GM12801 (cell line): ENCODE results near the gene KIAA0040.

Experiments used
- TF ChIP-seq, protein P1 (sequence below): IDR thresholded peaks from one replicate; pipeline ENCODE4 v1.5.1; 2011; ENCODE audit warnings: control low read depth; ENCODE audit not compliant: insufficient read length; ENCODE audit errors: extremely low read depth

KIAA0040 gene

DNA sequence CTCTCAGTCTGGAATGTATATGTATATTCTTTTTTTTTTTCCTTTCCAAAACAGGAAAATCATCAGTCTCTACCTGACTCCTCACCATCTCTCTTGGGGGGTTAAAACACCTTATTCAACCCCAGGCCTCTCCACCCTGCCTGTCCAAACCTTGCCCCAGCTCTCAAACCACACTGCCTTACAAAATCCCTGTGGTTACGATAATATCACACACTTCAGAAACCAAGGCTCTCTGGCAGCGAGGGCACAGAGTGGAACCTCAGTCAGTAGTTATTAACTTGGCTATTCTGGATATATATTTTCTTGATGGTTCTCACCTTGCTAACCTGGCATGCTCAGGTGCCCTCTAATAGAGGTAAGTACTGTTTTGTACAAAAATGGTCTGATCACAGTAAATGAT, 24.7 kb downstream of the KIAA0040 start:
- TF ChIP-seq, protein P1, sequence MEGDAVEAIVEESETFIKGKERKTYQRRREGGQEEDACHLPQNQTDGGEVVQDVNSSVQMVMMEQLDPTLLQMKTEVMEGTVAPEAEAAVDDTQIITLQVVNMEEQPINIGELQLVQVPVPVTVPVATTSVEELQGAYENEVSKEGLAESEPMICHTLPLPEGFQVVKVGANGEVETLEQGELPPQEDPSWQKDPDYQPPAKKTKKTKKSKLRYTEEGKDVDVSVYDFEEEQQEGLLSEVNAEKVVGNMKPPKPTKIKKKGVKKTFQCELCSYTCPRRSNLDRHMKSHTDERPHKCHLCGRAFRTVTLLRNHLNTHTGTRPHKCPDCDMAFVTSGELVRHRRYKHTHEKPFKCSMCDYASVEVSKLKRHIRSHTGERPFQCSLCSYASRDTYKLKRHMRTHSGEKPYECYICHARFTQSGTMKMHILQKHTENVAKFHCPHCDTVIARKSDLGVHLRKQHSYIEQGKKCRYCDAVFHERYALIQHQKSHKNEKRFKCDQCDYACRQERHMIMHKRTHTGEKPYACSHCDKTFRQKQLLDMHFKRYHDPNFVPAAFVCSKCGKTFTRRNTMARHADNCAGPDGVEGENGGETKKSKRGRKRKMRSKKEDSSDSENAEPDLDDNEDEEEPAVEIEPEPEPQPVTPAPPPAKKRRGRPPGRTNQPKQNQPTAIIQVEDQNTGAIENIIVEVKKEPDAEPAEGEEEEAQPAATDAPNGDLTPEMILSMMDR, result no peak

- TF ChIP-seq, protein P1, result no peak
Measured at GRCh38 chr1:175166746-175167145, 25.8 kb downstream of the KIAA0040 start.

DNA sequence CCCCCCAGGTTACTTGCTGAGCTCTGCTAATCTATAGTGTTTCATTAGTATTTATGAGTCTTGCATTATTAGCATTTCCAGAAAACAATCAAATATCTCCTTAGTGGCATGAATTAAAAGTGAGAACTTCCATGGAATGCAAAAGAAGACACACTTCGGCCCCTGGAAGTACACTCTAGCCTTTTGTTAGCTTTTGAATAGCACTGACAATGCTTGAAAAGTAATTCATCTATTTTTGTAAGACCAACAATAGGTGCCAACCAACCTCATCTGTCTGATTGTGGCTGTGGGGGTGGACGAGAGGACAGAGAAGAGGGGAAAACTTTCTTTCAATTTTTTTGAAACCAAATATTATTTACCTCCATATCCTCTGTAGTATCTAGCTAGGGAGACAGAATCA, 27.8 kb downstream of the KIAA0040 start:
- TF ChIP-seq, protein P1, result no peak

DNA sequence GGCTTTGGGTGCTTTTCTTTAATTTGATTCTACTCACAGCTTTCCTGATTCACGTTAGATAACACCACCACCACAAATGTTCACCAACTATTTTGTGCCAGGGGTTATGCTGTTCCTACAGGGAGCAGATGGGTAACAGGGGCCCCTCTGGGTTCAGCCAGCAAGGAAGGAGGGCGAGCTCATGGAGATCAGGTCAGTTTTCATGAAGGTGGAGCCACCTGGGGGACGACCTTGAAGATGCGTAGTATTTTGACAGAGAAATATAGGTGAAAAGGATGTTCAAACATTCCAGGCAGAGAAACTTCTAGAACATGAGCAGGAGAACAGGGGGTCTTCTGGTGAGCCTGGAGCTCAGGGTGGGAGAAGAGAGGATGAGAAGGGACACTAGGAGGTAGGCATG, 28.9 kb downstream of the KIAA0040 start:
- TF ChIP-seq, protein P1, result no peak

- TF ChIP-seq, protein P1, result no peak
Measured at GRCh38 chr1:175162955-175163354, 29.6 kb downstream of the KIAA0040 start.

DNA sequence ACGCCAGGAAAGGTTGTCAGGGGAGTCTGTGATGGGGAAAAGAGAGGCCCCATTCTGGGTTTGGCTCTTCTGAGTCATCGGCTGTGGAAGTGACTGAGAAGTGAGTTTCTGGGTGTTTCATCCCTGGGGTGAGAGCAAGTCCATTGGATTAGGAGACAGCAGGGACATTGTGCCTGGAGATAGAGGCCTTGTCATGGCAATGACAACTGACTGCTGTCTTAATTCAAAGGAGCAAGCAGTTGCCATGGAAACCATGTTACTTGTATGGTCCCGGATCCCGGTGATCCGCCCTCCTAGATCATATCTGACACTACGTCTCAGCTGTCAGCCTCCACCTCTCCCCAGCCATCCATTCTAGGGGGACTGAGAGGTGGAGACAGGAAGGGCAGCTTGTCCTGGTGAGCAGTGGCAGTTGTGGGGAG, 34.4 kb downstream of the KIAA0040 start:
- TF ChIP-seq, protein P1, result no peak

DNA sequence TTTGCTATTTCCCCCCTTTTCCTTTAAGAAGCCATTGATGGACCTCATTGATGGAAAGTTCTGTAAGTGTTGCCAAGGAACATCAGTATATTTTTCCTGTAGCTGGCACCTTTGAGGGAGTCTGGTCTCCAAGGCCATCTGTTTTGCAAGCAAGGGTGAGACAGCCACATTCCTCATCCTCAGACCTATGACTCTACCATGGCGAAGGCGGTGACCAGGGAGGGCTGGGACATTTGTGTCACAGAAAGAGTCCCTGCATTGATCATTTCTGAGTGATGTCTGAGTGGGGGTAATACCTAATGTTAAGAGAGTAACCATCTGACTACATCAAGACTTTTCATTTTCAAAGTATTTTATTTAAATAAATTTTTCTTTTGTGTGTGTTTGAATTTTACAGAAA, 35.4 kb downstream of the KIAA0040 start:
- TF ChIP-seq, protein P1, result no peak

DNA sequence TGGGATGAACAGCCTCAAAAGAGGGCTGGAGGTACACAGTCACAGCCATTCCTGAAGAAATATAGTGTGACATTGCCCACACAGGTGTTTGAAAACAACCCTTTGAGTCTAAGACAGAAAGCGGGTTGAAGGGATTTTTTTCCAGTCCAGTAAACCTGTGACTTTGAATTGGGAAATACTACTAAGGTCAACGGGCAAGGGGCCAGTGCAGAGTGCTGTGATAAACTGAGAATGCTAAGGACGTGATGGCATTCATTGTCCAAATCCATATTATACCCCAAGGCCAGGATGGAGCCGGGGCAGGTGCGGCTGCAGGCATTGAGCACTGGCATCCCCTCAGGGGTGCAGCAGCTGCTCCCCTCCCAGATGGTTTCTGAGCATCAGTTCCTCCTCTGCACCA, 36.6 kb downstream of the KIAA0040 start:
- TF ChIP-seq, protein P1, result no peak
